Embryonic facial prominence (tissue), 1 donor: ENCODE results near the gene VPS51.
A peak's percentile ranks its signal among the peaks of the same experiment; 100 is the strongest.
"Not testable (repeated sequence)": the region's sequence is repeated elsewhere in the genome, so short reads cannot be mapped to it uniquely, and the experiment has no call there.

Experiments
- DNase-seq: peaks from one replicate; pipeline ENCODE4 v3.0.0-alpha.2; 2016; ENCODE audit errors: extremely low spot score

Gene VPS51

DNA sequence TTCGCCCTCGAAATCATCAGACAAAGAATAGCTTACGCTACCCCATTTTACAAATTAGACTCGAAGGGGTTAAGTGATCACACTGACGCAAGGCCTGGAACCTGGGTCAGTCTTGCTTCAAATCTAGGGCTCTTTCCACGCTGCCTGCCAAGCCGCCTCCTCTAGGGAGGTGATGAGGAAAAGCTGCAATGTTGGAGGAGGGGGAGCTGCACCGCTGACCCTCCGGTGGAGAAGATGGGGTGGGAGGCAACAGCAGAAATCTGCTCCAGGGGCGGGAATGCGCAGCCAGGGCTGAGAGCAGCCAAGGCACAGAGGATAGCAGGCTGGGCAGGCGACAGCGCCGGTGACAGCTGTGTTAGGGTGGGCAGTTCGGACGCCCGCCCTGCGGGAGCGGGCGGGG lies 37.7 kb downstream of the VPS51 start:
- no peak for DNase-seq

DNA sequence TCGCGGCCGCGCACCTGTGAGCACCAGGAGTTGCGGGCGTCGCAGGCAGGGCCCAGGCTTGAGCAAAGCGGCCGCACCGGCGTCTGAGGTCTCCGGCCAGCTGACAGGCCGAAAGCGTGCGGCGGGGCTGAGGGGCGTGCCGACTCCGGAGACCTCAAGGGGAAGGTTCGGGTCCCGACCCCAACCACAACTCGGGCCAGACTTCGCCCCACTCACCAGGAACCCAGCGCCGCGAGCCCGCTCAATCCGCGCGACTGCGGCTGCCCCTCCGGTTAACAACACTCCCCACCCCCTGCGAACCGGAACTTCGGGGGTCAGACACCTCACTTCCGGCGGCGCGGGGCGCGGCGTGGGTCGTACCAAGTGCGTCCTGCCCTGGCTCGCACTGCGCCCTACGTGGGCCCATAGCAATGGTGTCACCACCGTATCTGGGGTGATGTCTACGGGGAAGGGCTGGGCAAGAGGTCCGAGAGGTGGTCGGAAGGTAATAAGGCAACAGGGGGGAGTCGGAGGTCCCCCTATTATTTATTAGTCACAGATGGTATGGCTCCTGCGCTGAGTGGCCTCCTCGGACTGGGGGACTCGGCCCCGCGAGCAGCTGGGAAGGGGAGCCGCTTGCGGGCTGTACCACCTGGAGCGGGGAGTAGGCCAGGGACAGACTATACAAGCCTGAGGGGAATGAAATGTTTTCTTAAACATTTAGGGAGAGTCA lies 38.4 kb downstream of the VPS51 start, which contains the start of gene SYVN1:
SYVN1 (minus strand) TSS at position 280 of the 712 bp plus-strand sequence. CDS start 918 bp downstream, outside the sequence.
- DNase-seq, result peak; percentile 83

DNA sequence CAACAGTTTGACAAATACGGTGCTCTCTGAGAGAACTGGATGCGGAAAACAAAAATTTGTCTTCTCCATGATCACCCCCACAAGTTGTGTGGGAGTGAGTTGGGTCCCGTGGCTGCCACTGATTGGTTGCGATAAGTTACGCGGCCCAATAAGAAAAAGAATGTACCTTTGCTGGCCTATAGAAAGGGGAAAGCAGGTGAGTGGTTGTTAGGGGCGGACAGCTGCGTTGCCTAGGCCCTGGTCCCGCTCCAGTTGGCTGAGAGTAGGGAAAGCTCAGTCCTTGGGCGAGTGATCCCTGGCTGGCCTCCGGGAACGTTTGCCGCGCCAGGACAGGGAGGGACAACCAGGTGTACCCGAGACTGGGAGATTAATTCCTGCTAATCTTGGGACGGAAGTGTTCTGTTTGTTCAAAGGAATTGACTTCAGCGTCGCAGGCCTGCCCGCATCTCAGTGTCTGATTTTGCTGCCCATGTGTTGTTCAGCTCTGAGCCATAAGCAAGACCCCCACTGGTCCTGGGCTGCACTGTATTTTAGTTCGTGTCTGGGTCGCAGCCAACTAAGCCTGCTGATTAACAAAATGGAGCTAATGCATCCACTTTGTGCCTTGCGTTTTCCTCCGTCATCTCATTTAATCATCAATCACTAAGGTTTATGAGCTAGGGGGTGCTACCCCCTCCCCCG lies 39.1 kb downstream of the VPS51 start:
- DNase-seq, result peak; percentile 92

DNA sequence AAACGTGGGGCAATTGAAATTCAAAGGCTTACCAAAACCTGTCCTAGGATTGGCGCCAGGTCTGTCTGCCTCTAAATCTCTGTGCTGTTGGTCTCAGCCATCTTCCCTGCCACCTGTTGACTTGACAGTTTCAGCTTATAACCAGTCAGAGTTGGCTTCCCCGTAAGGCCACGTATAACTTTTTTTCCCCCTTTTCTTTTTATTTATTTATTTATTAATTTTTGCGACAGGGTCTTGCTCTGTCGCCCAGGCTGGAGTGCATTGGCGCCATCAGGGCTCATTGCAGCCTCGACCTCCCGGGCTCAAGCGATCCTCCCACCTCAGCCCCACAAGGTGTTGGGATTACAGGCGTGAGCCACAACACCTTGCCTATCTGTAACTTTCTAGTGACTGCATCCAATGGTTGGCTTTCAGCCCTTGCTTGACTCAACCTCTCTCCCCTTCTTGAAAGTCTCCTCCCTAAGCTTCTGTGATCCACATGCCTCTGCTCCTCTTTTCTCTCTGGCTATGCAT lies 39.7 kb downstream of the VPS51 start:
- no peak for DNase-seq

DNA sequence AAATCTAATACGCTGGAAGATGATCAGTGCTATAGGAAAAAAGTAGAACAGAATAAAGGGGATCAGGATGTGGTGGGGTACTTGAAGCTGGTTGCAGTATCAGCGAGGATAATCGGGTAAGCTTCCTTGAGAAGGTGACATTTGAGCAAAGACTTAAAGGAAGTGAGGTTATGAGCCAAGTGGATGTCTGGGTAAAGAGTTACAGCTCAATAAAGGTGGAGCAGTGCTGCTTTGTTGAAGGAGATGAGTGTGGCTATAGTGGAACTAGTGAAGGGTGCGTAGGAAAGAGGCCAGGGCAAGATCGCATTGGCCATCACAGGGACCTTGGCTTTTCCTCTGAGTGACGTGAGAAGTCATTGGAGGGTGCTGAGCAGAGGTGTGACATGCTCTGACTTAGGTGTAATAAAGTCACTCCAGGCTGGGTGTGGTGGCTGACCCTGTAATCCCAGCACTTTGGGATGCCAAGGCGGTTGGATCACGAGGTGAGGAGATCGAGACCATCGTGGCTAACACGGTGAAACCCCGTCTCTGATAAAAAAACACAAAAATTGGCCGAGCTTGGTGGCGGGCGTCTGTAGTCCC lies 40.6 kb downstream of the VPS51 start:
- DNase-seq, result no peak

DNA sequence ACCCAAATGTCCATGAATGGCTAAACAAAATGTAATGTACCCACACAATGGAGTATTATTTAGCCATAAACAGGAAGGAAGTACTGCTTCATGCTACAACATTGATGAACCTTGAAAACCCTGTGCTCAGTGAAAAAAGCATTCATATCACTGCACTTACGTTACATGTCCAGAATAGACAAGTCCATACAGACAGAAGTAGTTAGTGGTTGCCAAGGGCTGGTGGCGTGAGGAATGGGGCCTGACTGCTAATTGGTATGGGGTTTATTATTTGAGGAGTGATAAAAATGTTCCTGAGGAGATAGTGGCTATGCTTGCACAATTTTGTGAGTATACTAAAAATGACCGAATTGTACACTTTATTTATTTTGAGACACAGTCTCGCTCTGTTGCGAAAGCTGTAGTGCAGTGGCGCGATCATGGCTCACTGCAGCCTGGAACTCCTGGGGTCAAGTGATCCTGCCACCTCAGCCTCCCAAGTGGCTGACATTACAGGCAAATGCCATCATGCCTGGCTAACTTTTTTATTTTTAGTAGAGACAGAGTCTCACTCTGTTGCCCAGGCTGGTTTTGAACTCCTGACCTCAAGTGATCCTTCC lies 46.0 kb downstream of the VPS51 start:
- DNase-seq, result no peak

DNA sequence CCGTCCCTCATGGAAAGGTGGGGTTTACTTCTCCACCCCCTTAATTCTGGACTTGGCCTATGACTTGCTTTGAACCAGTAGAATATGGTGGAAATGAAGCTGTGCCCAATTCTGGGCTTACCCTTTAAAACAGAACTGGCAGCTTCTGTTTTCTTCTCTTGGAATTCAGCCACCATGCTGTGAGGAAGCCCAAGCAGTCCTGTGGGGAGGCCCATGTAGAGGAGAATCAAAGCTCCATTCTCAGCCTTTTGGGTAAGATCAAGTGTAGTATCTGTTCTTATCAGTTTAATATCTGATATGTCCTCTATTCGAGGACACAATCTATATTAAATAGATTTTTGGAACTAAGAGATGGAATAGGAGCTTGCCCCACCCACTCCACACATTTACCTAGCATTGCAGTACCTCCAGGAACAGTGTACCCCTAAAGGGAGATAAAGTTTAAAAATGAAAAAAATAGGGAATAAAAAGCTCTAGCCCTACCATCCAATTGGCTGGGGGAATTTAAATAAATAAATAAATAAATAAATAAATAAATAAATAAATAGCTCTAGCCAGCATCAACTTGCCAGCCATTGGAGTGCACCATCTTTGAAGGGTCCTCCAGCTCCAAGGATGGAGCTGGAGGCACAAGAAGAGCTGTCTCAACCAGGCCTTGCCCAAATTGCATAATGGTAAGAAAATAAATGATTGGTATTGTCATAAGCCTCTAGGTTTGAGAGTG lies 51.5 kb downstream of the VPS51 start:
- DNase-seq, result no peak

DNA sequence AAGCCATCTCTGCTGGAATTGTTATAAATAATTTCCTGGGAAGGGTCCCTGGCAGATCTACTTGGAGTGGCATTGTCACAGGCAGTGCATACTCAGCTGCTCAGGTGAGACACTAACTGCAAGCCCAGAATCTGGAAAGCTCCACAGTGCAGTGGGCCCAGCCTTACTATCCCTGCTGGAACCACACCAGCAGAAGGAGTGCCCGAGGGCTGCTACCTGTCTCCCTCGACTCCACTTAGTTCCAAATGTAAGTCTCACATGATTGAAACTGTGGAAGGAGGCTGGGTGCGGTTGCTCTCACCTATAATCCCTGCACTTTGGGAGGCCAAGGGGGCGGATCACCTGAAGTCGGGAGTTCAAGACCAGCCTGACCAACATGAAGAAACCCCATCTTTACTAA lies 52.6 kb downstream of the VPS51 start:
- DNase-seq, result no peak

DNA sequence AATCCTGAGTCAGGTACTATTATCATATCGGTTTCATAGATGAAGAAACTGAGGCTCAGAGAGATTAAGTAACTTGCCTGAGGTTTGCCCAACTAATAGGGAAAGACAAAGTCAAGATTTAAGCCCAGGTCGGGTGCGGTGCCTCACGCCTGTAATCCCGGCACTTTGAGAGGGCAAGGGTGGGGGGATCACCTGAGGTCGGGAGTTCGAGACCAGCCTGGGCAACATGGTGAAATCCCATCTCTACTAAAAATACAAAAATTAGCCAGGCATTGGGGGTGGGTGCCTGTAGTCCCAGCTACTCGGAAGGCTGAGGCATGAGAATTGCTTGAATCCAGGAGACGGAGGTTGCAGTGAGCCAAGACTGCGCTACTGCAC lies 54.1 kb downstream of the VPS51 start:
- not testable (repeated sequence) for DNase-seq

DNA sequence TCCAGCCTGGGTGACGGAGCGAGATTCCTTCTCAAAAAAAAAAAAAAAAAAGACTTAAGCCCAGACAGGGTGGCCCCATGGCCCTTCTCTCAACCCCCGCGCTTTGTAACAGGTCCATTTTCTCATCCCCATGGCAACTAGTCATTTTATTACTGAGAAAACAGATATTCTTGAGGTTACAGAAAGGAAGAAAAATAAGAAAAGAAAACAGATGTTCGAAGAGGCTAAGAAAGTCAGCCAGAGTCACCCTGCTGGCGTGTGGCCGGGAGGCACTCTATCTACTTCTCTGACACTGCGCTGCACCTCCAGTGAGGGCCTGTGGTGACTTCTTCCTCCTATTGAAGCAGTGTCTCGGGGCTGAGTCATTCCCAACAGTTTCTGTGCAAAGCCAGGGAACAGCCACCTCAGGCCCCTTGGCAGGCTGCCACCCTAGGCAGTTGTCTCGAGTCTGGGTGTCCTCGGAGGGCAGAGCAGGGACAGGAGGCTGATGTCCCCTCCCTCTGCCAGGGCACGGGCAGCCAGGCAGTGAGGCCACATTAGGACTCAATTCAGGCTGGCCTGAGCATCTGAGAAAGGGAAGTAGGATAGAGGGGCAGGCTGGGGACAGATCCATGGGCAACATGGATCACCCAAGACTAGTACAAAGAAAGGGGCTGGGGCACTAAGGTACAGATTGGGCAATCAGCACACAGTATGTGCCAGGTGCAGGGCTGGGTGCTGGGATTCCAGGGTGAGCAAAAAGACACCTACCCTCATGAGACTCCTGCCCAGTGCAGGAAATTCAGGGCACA lies 54.7 kb downstream of the VPS51 start:
- DNase-seq, result no peak

DNA sequence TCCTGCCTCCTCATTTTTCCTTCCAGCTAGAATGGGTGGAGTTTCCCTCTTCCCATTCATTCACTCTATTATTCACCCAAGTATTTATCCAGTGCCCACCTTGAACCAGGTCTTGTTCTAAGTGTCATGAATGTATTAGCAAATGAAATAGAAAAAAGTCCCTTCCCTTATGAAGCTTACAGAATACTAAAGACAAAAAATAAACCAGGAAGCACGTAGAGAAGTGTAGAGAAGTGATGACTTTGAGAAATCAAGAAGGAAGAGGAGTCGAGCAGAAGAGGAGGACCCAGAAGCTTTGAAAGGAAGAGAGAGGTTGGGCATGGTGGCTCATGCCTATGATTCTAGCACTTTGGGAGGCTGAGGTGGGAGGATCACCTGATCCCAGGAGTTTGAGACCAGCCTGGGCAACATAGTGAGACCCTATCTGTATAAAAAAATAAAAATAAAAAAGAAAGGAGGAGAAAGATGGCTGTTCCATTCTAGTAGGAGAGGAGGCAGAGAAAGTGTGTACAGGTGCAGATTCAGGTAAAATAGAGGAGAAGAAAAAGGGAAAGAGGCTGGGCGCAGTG lies 55.4 kb downstream of the VPS51 start:
- no peak for DNase-seq

DNA sequence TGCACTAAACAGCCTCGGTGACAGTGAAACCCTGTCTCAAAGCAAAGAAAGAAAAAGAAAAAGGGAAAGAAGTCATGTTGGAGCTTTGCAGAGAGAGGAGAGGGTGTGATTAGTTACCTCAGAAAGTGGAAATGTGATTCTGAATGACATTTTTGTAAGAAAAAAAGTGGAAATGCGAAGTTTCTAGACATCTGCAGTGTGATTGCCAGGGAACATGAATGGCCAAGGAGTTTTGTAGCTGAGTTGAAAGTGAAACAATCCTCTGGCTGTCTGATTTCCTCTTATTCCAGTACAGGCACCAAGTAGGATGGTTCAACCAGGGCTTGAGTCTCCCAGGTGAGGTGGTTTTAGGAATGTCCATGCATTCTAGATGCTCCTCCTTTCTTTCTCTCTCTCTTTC lies 56.1 kb downstream of the VPS51 start:
- DNase-seq, result no peak

DNA sequence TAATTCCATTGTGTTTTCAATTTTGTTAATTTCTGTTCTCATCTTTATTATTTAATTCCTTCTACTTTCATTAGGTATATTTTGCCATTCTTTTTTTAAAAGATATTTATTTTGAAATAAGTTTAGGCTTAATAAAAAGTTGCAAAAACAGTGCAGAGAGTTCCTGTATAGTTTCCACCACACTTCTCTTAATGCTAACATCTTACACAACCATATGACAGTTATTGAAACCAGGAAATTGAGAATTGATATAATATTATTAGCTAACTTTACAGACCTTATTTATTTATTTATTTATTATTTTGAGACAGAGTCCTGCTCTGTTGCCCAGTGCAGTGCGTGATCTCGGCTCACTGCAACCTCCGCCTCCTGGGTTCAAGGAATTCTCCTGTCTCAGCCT lies 60.2 kb downstream of the VPS51 start:
- no peak for DNase-seq

DNA sequence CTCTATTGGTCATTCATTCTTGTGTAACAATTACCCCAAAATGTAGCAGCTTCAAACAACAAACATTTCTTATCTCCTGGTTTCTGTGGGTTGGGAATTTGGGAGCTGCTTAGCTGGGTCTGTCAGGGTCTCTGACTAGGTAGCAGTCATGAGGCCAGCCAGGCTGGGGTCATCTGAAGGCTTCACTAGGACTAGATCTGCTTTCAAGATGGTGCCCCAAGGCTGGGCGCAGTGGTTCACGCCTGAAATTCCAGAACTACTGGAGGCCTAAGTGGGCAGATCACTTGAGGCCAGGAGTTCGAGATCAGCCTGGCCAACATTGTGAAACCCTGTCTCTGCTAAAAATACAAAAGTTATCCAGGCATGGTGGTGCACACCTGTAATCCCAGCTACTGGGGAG lies 60.9 kb downstream of the VPS51 start:
- no peak for DNase-seq

DNA sequence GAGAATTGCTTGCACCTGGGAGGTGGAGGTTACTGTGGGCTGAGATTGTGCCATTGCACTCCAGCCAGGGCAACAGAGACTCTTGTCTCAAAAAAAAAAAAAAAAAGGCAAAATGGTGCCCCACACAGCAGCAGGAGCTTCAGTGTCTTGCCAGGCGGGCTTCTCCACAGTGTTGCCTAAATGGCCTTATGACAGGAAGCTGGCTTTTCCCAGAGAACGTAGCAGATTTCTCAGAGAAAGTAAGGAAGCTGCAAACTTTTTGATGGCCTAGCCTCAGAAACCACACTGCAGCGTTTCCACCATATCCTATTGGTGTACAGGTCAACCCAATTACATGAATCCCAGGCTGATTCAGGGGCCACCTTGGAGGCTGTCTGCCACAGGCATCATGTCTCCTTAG lies 61.3 kb downstream of the VPS51 start:
- DNase-seq, result no peak

DNA sequence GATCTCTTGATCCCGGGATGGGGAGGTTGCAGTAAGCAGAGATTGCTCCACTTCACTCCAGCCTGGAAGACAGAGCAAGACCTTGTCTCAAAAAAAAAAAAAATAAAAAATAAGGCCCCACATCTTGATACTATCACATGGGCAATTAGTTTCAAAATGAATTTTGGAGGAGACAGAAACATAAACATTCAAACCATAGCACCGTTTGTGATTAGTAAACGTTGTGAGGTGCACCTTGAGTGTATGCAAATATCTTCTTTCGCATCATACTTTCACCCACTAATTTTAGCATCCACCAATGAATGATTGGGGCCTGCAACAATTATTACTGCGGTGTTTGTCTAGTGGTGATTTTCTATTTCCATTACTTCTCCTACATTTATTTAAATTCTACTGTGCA lies 63.0 kb downstream of the VPS51 start:
- DNase-seq, result no peak

DNA sequence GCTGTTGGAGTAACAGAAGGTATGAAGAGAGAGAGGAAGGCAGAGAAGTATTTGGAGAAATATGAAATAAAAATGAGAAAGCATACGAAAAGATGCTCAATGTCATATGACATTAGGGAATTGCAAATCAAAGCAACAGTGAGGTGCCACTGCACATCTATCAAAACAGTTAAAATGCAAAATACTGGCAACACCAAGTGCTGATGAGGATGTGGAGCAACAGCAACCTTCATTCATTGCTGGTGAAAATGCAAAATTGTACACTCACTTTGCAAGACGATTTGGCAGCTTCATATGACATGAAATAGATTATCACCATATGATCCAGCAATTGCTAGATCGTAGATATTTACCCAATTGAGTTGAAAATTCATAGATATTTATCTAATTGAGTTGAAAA lies 64.6 kb downstream of the VPS51 start:
- no peak for DNase-seq
